GM12878 (cell line): ENCODE results near the gene IL1RAPL1.

ENCODE experiments used
- DPF2 ChIP-seq: fragments of 450-650 bp; IDR thresholded peaks from 2 replicates; pipeline ENCODE4 v1.6.1; 2017; ENCODE audit warnings: mild to moderate bottlenecking
- EGR1 ChIP-seq, 2 experiments: IDR thresholded peaks; 1 replicate in 1 of 2; 2 replicates in 1 of 2; pipeline ENCODE4 v1.6.1; 2011 to 2012; ENCODE audit warnings: low read depth in 2 of 2, low read length in 2 of 2, borderline replicate concordance in 1 of 2, mild to moderate bottlenecking in 1 of 2, moderate library complexity in 1 of 2
- JUNB ChIP-seq: IDR thresholded peaks from 2 replicates; pipeline ENCODE4 v1.6.1; 2016; ENCODE audit warnings: antibody characterized with exemption, mild to moderate bottlenecking
- RAD21 ChIP-seq: IDR thresholded peaks from 2 replicates; pipeline ENCODE4 v1.6.1; 2011; ENCODE audit warnings: mild to moderate bottlenecking, low read depth, low read length, moderate library complexity; ENCODE audit not compliant: insufficient read depth
- RFX5 ChIP-seq: IDR thresholded peaks from 2 replicates; pipeline ENCODE4 v1.6.1; 2011; ENCODE audit warnings: low read depth, low read length, improper control_type of control experiment
- SREBF2 ChIP-seq: IDR thresholded peaks from 2 replicates; pipeline ENCODE4 v1.6.1; 2012; ENCODE audit warnings: mild to moderate bottlenecking, low read length
- TF ChIP-seq, protein P1 (sequence below), 3 experiments: IDR thresholded peaks in 2 of 3; conservative IDR thresholded peaks in 1 of 3; 2 replicates each; pipeline ENCODE4 v1.5.1; 2011; ENCODE audit warnings: low read depth in 3 of 3, low read length in 3 of 3, mild to moderate bottlenecking in 3 of 3, control low read depth in 2 of 3, moderate library complexity in 2 of 3, inconsistent platforms in 1 of 3, mixed read lengths in 1 of 3; ENCODE audit not compliant: control insufficient read depth in 2 of 3, insufficient read depth in 1 of 3; ENCODE audit errors: extremely low read depth in 1 of 3
- TF ChIP-seq, protein P2 (sequence below): IDR thresholded peaks from 2 replicates; pipeline ENCODE4 v1.6.1; 2012; ENCODE audit warnings: mild to moderate bottlenecking, low read depth, low read length

DNA sequence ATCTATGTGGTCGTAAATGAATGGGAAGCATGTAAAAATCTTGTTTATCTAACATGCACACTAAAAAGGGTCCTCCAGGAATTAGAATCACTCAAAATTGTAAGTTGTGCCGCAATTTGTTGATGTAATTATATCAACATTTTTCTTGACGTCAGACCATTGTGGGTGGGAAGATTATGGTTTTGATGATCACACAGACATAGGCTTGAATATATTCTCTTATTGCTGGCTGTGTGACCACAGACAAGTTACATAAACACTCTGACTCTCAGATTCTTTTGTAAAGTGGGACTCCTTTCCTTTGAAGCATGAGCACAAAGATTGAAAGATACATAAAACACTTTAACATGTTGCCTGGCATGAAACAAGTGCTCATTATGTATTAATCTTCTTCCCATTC lies 51.5 kb downstream of the IL1RAPL1 start:
- TF ChIP-seq RFX5 (no peak), RAD21 (no peak), SREBF2 (no peak), EGR1 (IDR thresholded peaks at IDR 0.05; ENCODE audit: borderline replicate concordance in 1 of 2, low read depth in 2 of 2, low read length in 2 of 2) (no peak), DPF2 (no peak), JUNB (no peak)
- TF ChIP-seq, protein P1, sequence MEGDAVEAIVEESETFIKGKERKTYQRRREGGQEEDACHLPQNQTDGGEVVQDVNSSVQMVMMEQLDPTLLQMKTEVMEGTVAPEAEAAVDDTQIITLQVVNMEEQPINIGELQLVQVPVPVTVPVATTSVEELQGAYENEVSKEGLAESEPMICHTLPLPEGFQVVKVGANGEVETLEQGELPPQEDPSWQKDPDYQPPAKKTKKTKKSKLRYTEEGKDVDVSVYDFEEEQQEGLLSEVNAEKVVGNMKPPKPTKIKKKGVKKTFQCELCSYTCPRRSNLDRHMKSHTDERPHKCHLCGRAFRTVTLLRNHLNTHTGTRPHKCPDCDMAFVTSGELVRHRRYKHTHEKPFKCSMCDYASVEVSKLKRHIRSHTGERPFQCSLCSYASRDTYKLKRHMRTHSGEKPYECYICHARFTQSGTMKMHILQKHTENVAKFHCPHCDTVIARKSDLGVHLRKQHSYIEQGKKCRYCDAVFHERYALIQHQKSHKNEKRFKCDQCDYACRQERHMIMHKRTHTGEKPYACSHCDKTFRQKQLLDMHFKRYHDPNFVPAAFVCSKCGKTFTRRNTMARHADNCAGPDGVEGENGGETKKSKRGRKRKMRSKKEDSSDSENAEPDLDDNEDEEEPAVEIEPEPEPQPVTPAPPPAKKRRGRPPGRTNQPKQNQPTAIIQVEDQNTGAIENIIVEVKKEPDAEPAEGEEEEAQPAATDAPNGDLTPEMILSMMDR (IDR thresholded peaks at IDR 0.05 in 2 of 3, conservative IDR thresholded peaks at IDR 0.05 in 1 of 3; ENCODE audit: control insufficient read depth in 2 of 3, extremely low read depth in 1 of 3, insufficient read depth in 1 of 3, low read depth in 3 of 3, low read length in 3 of 3) = no peak
- TF ChIP-seq, protein P2, sequence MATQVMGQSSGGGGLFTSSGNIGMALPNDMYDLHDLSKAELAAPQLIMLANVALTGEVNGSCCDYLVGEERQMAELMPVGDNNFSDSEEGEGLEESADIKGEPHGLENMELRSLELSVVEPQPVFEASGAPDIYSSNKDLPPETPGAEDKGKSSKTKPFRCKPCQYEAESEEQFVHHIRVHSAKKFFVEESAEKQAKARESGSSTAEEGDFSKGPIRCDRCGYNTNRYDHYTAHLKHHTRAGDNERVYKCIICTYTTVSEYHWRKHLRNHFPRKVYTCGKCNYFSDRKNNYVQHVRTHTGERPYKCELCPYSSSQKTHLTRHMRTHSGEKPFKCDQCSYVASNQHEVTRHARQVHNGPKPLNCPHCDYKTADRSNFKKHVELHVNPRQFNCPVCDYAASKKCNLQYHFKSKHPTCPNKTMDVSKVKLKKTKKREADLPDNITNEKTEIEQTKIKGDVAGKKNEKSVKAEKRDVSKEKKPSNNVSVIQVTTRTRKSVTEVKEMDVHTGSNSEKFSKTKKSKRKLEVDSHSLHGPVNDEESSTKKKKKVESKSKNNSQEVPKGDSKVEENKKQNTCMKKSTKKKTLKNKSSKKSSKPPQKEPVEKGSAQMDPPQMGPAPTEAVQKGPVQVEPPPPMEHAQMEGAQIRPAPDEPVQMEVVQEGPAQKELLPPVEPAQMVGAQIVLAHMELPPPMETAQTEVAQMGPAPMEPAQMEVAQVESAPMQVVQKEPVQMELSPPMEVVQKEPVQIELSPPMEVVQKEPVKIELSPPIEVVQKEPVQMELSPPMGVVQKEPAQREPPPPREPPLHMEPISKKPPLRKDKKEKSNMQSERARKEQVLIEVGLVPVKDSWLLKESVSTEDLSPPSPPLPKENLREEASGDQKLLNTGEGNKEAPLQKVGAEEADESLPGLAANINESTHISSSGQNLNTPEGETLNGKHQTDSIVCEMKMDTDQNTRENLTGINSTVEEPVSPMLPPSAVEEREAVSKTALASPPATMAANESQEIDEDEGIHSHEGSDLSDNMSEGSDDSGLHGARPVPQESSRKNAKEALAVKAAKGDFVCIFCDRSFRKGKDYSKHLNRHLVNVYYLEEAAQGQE = no peak
